Medulla oblongata (tissue), 1 donor: ENCODE measurements around the gene SENP5.
"Not testable (repeated sequence)": the region's sequence is repeated elsewhere in the genome, so short reads cannot be mapped to it uniquely, and the experiment has no call there.

Source experiments
- DNase-seq: peaks from one replicate; pipeline ENCODE4 v3.0.0-alpha.2; 2015; ENCODE audit errors: extremely low spot score

Gene SENP5

GRCh38 chr3:196941729-196942225, 74.1 kb downstream of the SENP5 start:
- DNase-seq, result no peak

GRCh38 chr3:196942226-196942914, 74.7 kb downstream of the SENP5 start, which contains the start of gene NCBP2:
Gene NCBP2 (minus strand): TSS chr3:196942528. CDS start chr3:196942503, 25 bp downstream.
- DNase-seq, result peak; percentile 97

DNA sequence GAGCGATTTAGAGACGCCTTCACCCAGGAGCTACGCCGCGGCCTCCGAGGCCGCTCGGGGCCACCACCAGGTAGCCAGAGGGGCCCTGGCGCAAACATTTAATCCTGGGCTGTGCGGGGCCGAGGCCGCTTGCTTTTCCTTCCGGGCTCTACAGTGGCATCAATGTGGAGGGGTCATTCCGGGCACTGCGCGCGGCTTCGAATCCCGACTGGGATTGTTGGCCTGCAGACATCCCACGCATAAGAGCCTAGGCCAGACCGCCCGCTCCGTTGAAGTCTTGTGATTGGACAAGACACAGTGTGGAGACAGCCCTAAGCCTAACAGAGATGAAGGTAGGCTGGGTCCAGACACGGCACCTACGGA, 75.2 kb downstream of the SENP5 start:
- peak; percentile 4 for DNase-seq

DNA sequence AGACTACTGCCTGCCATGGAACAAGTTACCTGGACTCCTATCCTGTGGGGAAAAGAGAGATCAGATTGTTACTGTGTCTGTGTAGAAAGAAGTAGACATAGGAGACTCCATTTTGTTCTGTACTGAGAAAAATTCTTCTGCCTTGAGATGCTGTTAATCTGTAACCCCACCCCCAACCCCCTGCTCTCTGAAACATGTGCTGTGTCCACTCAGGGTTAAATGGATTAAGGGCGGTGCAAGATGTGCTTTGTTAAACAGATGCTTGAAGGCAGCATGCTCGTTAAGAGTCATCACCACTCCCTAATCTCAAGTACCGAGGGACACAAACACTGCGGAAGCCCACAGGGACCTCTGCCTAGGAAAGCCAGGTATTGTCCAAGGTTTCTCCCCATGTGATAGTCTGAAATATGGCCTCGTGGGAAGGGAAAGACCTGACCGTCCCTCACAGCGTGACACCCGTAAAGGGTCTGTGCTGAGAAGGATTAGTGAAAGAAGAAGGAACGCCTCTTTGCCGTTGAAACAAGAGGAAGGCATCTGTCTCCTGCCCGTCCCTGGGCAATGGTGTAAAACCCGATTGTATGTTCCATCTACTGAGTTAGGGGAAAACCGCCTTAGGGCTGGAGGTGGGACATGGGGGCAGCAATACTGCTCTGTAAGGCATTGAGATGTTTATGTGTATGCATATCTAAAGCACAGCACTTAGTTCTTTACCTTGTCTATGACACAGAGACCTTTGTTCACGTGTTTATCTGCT, 76.5 kb downstream of the SENP5 start:
- not testable (repeated sequence) for DNase-seq

GRCh38 chr3:196947136-196947859, 79.6 kb downstream of the SENP5 start:
- DNase-seq, result no peak

DNA sequence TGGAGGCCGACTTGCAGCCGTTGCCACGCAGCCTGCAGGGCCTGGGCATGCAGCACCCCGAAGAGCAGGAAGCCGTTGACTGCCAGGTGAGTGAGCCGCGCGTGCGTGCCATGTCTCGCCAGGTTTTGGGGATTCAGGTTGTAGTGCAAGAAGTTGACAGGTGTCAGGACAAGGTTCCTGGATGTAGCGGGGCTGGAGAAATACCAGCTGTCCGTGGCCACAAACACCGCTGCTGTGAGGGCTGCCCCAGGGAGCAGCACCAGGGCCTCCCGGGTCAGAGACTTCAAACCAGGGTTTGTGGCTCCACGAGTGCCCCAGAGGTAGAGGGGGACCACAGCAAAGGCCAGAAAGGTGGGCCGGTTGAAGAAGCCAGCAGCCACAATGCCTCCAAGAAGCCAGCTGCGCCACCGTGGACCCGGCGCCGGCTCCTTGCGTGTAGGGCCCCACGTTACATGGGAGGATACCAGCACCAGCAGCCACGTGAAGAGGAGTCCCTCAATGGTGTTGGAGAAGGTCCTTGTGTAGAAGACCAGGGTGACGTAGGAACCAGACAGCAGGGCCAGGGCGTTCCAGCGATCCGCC, 80.2 kb downstream of the SENP5 start:
- no peak for DNase-seq

- no peak for DNase-seq
These were observed 80.9 kb downstream of the SENP5 start for GRCh38 chr3:196948442-196949284.

- no peak for DNase-seq
These were observed 81.5 kb downstream of the SENP5 start for GRCh38 chr3:196949285-196949619.

- no peak for DNase-seq
These were observed 82.0 kb downstream of the SENP5 start for GRCh38 chr3:196949750-196950149.

- no peak for DNase-seq
These were observed 83.7 kb downstream of the SENP5 start for GRCh38 chr3:196951371-196951770.

GRCh38 chr3:196954832-196955231, 87.1 kb downstream of the SENP5 start:
- DNase-seq, result no peak

GRCh38 chr3:196962108-196962929, 94.6 kb downstream of the SENP5 start:
- no peak for DNase-seq

DNA sequence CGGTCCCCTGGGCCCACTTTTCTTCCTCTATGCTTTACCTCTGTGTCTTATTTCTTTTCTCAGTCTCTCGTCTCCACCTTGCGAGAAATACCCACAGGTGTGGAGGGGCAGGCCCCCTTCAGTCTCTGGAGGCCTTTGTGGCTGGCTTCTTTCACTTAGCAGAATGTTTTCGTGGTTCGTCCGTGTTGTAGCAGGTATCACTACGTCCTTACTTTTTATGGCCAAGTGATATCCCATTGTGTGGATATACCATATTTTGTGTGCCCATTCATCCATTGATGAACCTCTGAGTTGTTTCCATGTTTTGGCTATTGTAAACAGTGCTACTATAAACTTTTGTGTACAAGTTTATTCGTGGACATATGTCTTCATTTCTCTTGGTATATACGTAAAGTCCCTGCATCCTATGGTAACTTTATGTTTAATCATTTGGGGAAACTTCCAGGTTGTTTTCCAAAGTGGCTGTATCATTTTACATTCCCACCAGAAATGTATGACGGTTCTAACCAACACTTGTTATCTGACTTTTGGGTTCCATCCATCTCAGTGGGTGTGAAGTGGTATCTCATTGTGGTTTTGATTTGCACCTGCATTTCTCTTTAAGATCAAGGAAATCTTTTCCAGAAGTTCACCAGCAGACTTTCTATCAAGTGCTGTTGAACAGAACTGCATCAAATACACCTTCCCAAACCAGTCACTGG, 95.4 kb downstream of the SENP5 start:
- DNase-seq, result no peak

DNA sequence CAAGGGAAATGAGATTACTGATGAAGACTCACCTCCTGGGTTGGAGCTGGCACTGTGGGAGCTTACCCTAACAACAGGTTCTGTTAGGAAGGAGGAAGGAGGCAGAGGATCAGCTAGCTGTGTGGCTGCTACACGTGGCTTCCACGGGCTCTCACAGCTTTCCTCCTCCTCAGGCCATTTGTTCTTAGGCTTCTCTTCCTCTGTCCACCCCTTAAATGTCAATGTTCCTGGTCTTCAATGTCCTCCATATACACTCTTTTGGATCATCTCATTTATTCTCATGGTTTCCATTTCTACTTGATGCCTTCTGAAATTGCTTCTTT, 95.9 kb downstream of the SENP5 start:
- no peak for DNase-seq

DNA sequence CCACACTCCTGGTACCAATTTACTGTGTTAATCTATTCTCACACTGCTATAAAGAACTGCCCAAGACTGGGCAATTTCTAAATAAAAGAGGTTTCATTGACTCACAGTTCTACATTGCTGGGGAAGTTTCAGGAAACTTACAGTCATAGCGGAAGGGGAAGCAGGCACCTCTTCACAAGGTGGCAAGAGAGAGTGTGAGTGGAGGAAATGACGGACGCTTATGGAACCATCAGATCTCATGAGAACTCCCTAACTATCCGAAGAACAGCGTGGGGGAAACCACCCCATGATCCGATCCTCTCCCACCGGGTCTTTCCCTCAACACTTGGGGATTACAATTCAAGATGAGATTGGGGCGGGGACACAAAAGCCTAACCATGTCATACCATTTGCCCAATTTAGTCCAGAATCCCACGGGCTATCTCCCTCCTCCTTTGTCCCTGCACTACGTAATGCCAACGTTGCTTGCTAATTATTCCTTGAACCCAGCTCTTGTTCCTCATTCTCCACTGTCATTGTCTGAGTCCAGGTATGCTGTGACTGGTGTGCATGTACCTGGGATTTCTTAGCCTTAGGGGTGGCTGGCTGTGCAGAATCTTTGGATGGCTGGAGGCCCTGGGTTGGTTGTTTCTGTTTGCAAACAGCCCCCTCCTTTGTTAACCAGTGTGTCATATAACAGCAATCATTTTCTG, 97.5 kb downstream of the SENP5 start:
- no peak for DNase-seq

DNA sequence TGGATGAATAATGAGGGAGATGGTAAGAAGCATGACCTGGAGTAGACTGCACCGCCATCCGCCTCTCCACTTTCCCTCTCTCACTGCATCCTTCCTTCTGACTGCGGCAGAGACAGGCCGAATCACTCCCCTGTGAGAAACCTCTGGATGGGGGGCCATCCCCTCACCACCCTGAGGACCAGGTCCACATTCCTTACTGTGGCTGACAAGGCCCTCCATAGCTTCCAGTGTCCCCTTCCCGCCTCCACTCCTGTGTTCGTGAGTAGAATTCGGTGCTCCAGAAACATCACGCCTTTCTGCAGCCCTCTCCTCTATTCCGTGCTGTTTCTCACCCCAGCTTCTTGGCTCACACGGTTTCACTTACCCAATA, 98.1 kb downstream of the SENP5 start:
- DNase-seq, result no peak

DNA sequence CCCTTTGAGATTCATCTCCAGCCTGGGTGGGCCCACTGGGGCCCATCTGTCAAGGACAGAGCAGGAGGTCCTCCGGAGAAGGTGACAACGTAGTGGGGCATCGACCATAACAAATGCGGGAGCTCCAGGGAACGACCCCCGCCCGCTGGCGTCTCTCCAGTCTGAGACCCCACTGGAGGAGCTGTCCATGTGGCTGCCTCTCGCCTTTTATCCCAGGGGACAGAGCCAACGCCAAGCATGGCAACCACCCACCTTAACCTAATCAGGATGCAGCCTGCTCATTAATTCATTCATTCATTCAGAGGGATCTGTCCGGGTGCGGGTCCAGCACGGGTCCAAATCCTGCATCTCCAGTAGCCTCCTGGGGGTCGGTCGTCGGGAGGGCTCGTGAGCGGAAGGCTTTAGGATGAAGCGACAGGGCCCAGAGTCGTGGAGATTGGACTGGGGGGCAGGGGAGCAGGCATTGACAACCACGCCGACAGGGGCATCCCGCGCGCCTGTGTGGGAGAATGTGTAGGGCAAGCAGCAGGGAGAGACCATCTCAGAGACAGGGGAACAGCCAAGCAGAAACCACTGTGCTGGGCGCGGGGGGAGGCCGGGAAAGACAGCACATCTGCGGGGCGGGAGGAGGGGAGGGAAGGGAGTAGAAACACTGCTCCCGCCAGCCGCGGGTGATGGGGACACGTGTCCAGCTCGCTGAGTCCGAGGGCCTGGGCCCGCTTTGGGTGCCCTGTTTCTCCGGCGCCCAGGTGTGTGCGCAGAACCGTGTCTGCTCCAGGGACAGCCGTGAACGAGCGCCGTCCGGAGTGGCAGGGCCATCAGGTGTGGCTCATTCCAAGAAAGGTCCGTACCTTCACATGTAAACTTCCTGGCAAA, 99.0 kb downstream of the SENP5 start:
- DNase-seq, result no peak
